ENCODE data around the gene RIPOR2.
A peak's percentile ranks its signal among the peaks of the same experiment; 100 is the strongest.
"Not testable (repeated sequence)": the region's sequence is repeated elsewhere in the genome, so short reads cannot be mapped to it uniquely, and the experiment has no call there.

RIPOR2 gene

GRCh38 chr6:24797596-24798216, 138.1 kb downstream of the RIPOR2 start:
- no peak for DNase-seq

- DNase-seq, result no peak
These were observed 139.0 kb downstream of the RIPOR2 start for GRCh38 chr6:24796616-24797290.

GRCh38 chr6:24795106-24795505, 140.7 kb downstream of the RIPOR2 start:
- no peak for DNase-seq

- no peak for DNase-seq
These were observed 147.6 kb downstream of the RIPOR2 start for GRCh38 chr6:24788031-24788665.

- DNase-seq, result no peak
These were observed 155.6 kb downstream of the RIPOR2 start for GRCh38 chr6:24780206-24780605.

- DNase-seq, result no peak
These were observed 156.2 kb downstream of the RIPOR2 start for GRCh38 chr6:24779416-24780016.

- no peak for DNase-seq
These were observed 156.9 kb downstream of the RIPOR2 start for GRCh38 chr6:24778878-24779277.

- no peak for DNase-seq
These were observed 157.6 kb downstream of the RIPOR2 start for GRCh38 chr6:24778121-24778520.

GRCh38 chr6:24777227-24777626, 158.5 kb downstream of the RIPOR2 start:
- DNase-seq, result no peak

GRCh38 chr6:24775520-24776058, 160.2 kb downstream of the RIPOR2 start:
- DNase-seq, result no peak

GRCh38 chr6:24774696-24775519, 160.9 kb downstream of the RIPOR2 start, which contains the start of gene GMNN:
TSS of gene GMNN (plus strand) at chr6:24774937. CDS start at chr6:24777247, 2,310 bp downstream.
- DNase-seq, result peak; percentile 89 to 97 (median 92)

- DNase-seq, result no peak
These were observed 167.4 kb downstream of the RIPOR2 start for GRCh38 chr6:24768361-24768760.

GRCh38 chr6:24766680-24767462, 168.9 kb downstream of the RIPOR2 start:
- no peak for DNase-seq

- DNase-seq, result not testable (repeated sequence)
These were observed 169.8 kb downstream of the RIPOR2 start for GRCh38 chr6:24765968-24766367.

GRCh38 chr6:24764833-24765828, 170.6 kb downstream of the RIPOR2 start:
- DNase-seq, result not testable (repeated sequence)

GRCh38 chr6:24763578-24763977, 172.2 kb downstream of the RIPOR2 start:
- no peak for DNase-seq

GRCh38 chr6:24761851-24762250, 173.9 kb downstream of the RIPOR2 start:
- no peak for DNase-seq

GRCh38 chr6:24761193-24761835, 174.4 kb downstream of the RIPOR2 start:
- no peak for DNase-seq

- no peak for DNase-seq
These were observed 175.6 kb downstream of the RIPOR2 start for GRCh38 chr6:24760210-24760609.

GRCh38 chr6:24759718-24760117, 176.0 kb downstream of the RIPOR2 start:
- no peak for DNase-seq
